Keratinocyte (primary cell): ENCODE results near the gene GPRIN2. TPM values are rescaled to one million over a fixed set of nuclear protein-coding genes. Genes with fewer than 3 reads are reported as not detected.

Experiments
- DNase-seq: peaks from one replicate; pipeline ENCODE4 v3.0.0-alpha.2; 2011; ENCODE audit warnings: low read depth, missing footprints, low spot score
- FAIRE-seq: peaks from 2 replicates; lab custom pipeline; 2011; peaks lifted over from hg19 to GRCh38; lab: Jason Lieb, UNC
- H2AFZ ChIP-seq: 2 replicates; pipeline ENCODE4 v1.6.0; 2012; ENCODE audit warnings: low read length, control low read depth, inconsistent platforms; ENCODE audit not compliant: control insufficient read depth
- H3K27ac ChIP-seq: 2 replicates; pipeline ENCODE4 v1.5.1; 2011; ENCODE audit warnings: low read length; ENCODE audit not compliant: control insufficient read depth, insufficient read depth
- H3K27me3 ChIP-seq: 3 replicates; pipeline ENCODE4 v1.6.0; 2011; ENCODE audit warnings: low read length; ENCODE audit not compliant: control insufficient read depth, insufficient read depth; ENCODE audit errors: extremely low read depth
- H3K36me3 ChIP-seq, 2 experiments: 2 replicates in 1 of 2; 3 replicates in 1 of 2; pipeline ENCODE4 v1.5.1; 2011; ENCODE audit warnings: low read length in 2 of 2, mild to moderate bottlenecking in 1 of 2; ENCODE audit not compliant: control insufficient read depth in 2 of 2, insufficient read depth in 2 of 2; ENCODE audit errors: extremely low read depth in 1 of 2
- H3K4me1 ChIP-seq: 3 replicates; pipeline ENCODE4 v1.5.1; 2011; ENCODE audit warnings: low read length; ENCODE audit not compliant: control insufficient read depth, insufficient read depth; ENCODE audit errors: extremely low read depth
- H3K4me2 ChIP-seq: 3 replicates; pipeline ENCODE4 v1.6.0; 2011; ENCODE audit warnings: low read depth, low read length; ENCODE audit not compliant: control insufficient read depth, insufficient read depth; ENCODE audit errors: extremely low read depth
- H3K4me3 ChIP-seq, 3 experiments: fragments of 200-600 bp in 1 of 3; sonication (generic) in 1 of 3; 2 replicates in 2 of 3; 3 replicates in 1 of 3; pipeline ENCODE4 v1.5.1; 2011 to 2016; ENCODE audit warnings: low read length in 3 of 3, mild to moderate bottlenecking in 3 of 3, control low read depth in 2 of 3, inconsistent platforms in 1 of 3, low read depth in 1 of 3, mixed read lengths in 1 of 3, mixed run types in 1 of 3, moderate library complexity in 1 of 3; ENCODE audit not compliant: control insufficient read depth in 2 of 3, insufficient read depth in 2 of 3; ENCODE audit errors: extremely low read depth in 1 of 3
- H3K79me2 ChIP-seq: 2 replicates; pipeline ENCODE4 v1.6.0; 2012; ENCODE audit warnings: low read length; ENCODE audit not compliant: control insufficient read depth, insufficient read depth
- H3K9ac ChIP-seq: 3 replicates; pipeline ENCODE4 v1.6.0; 2011; ENCODE audit warnings: low read length; ENCODE audit not compliant: control insufficient read depth, insufficient read depth; ENCODE audit errors: extremely low read depth
- H3K9me1 ChIP-seq: 3 replicates; pipeline ENCODE4 v1.6.0; 2011; ENCODE audit warnings: low read length; ENCODE audit not compliant: control insufficient read depth, insufficient read depth; ENCODE audit errors: extremely low read depth
- H3K9me3 ChIP-seq: 2 replicates; pipeline ENCODE4 v1.5.1; 2012; ENCODE audit warnings: low read depth, low read length; ENCODE audit not compliant: control insufficient read depth
- H4K20me1 ChIP-seq: 3 replicates; pipeline ENCODE4 v1.6.0; 2011; ENCODE audit warnings: low read length; ENCODE audit not compliant: control insufficient read depth, insufficient read depth; ENCODE audit errors: extremely low read depth
- EZH2 ChIP-seq: IDR thresholded peaks from one replicate; pipeline ENCODE4 v1.6.1; 2012; ENCODE audit warnings: inconsistent platforms, mild to moderate bottlenecking, low read length, moderate library complexity
- dilution Hi-C: fragments of 300-500 bp; cut with MboI; formaldehyde crosslinking; loops from one replicate; pipeline ENCODE4 v1.7.0; 2020; ENCODE audit warnings: low sequenced_read_pairs; ENCODE audit not compliant: extremely low pct_ligation_motif_present
- polyA plus RNA-seq, 5 experiments: library from polyadenylated mRNA; depleted of rRNA in 3 of 5; stranded (reverse) in 3 of 5; stranded (forward) in 1 of 5; unstranded in 1 of 5; fragments of >200 nt; gene quantifications; 1 replicate in 1 of 5; 2 replicates in 3 of 5; 3 replicates in 1 of 5; pipeline versions ENCODE4 v1.2.1 to v1.2.3, GENCODE V29; 2011 to 2012; ENCODE audit warnings: missing spikeins in 2 of 5, low read depth in 1 of 5, low replicate concordance in 1 of 5
- TF ChIP-seq, protein P1 (sequence below), 3 experiments: IDR thresholded peaks in 1 of 3; conservative IDR thresholded peaks in 1 of 3; optimal IDR thresholded peaks in 1 of 3; 2 replicates in 2 of 3; 3 replicates in 1 of 3; pipeline versions ENCODE3 to v1.5.1; 2011; ENCODE audit warnings: low read length in 3 of 3, mild to moderate bottlenecking in 3 of 3, moderate library complexity in 2 of 3, control low read depth in 1 of 3, inconsistent platforms in 1 of 3; ENCODE audit not compliant: insufficient read depth in 2 of 3; ENCODE audit errors: extremely low read depth in 1 of 3

Gene GPRIN2
- polyA plus RNA-seq, 1 donor (not counting 4 experiments of a cell fraction or from before 2014, with no cell fraction given) = 0.08 TPM

DNA sequence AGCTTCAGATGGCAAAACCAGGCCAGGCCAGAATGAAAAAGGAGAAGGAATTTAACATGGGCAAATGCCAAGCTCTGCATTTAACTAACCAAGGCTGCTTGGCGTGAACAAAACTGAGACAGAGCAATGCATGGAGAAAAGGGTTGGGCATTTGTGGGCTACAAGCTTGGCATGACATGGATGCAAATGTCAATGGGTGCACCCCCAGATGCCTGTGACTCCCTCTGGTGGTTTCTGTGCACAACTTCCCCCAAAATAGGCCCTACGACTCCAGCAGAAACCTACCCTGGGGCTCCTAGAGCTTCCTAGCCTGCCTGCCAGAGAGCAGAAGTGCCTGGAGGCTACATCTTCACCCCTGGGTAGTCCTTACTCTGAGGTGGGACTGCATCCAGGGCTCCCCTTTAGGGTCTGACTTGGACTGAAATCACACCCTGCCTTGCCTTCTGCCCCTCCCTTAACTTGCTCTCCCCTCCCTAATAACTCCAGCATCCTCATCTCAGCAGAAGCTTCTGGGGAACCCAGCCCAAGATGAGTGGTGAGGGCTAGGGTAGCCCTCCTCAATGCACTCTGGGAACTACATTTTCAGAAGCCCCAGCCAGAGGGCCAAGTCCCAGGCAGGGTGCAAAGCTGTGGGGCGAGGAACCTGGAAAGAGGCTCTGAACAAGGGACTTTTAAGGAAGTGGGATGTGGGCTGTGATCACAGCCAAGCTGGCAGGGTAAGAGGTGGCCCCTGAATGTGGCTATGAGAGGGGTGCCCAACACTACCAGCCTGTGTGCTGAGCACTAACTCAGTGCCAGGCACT is 11.3 kb downstream of the GPRIN2 start:
- Histone ChIP-seq H3K9me1 (no peaks in the 10 kb centered on the region), H3K27me3 (peaks cover 68% of the 10 kb centered on the region), H3K4me3 (no peak overlapping the region), H3K79me2 (no peaks in the 10 kb centered on the region), H3K4me1 (no peaks in the 10 kb centered on the region), H2AFZ (no peak overlapping the region), H3K9ac (no peak overlapping the region), H4K20me1 (no peaks in the 10 kb centered on the region), H3K36me3 (no peaks in the 10 kb centered on the region), H3K9me3 (no peaks in the 10 kb centered on the region), H3K4me2 (no peak overlapping the region), H3K27ac (no peak overlapping the region)
- dilution Hi-C loops = no loop called here
- FAIRE-seq (no peak), DNase-seq (no peak)
- no peak for TF ChIP-seq EZH2
- TF ChIP-seq, protein P1, sequence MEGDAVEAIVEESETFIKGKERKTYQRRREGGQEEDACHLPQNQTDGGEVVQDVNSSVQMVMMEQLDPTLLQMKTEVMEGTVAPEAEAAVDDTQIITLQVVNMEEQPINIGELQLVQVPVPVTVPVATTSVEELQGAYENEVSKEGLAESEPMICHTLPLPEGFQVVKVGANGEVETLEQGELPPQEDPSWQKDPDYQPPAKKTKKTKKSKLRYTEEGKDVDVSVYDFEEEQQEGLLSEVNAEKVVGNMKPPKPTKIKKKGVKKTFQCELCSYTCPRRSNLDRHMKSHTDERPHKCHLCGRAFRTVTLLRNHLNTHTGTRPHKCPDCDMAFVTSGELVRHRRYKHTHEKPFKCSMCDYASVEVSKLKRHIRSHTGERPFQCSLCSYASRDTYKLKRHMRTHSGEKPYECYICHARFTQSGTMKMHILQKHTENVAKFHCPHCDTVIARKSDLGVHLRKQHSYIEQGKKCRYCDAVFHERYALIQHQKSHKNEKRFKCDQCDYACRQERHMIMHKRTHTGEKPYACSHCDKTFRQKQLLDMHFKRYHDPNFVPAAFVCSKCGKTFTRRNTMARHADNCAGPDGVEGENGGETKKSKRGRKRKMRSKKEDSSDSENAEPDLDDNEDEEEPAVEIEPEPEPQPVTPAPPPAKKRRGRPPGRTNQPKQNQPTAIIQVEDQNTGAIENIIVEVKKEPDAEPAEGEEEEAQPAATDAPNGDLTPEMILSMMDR (optimal IDR thresholded peaks at IDR 0.05 in 1 of 3, IDR thresholded peaks at IDR 0.05 in 1 of 3, conservative IDR thresholded peaks at IDR 0.05 in 1 of 3; ENCODE audit: extremely low read depth in 1 of 3, insufficient read depth in 2 of 3, low read length in 3 of 3) = peak in 2 of 3 experiments; percentile 70 to 79

DNA sequence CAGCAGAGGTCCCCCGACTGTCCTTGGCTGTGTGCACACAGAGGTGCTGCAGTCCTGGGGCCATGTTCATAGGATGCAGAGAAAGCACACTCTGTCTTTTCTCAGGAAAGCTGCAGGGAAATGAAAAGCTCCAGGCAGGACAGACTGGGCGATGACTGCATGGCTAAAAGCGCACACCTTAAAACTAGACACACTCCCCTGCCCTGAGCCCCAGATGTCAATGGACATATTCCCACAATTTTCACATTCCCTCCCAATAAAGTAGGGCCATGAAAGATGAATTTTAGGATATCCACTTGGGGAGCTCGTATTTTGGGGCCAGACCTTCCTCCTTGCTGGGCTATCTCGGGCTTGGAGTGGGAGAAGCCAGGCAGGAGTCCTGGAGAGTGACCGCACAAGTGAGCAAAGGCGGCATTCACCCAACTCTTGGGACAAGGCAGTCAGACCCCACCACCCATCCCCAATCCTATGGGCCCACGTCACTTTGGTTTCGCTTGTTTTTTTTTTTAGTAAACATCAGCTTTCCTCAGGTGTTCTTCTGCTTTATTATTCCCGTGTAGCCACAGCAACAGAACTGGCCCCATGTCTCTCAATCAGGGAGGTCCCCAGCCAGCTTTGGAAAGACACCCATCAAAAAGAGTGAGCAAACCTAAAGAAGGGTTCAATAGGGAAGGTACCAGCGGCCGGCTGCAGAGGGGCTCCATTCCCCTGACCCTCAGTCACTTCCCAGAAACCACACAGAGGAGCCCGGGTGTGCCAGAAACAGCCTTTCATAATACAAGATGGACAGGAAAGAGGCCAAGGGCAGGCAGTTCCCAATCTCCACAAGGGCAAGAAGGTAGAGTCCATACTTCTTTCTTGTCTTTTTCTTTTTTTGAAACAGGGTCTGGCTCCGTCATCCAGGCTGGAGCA is 12.7 kb downstream of the GPRIN2 start:
- FAIRE-seq (no peak), DNase-seq (no peak)
- H3K36me3 ChIP-seq = no peaks in the 10 kb centered on the region
- TF ChIP-seq EZH2 = no peak
- no peaks in the 10 kb centered on the region for H3K79me2 ChIP-seq
- no peaks in the 10 kb centered on the region for H3K9me3 ChIP-seq
- H3K27ac ChIP-seq = no peak overlapping the region
- H3K9ac ChIP-seq = no peak overlapping the region
- H2AFZ ChIP-seq = no peak overlapping the region
- H3K9me1 ChIP-seq = no peaks in the 10 kb centered on the region
- H3K27me3 ChIP-seq = peaks cover 64% of the 10 kb centered on the region
- no peak overlapping the region for H3K4me2 ChIP-seq
- no peaks in the 10 kb centered on the region for H4K20me1 ChIP-seq
- no peaks in the 10 kb centered on the region for H3K4me1 ChIP-seq
- dilution Hi-C loops = no loop called here
- no peak overlapping the region for H3K4me3 ChIP-seq
